Head of caudate nucleus (tissue), 42 donors: ENCODE data around the gene PAFAH1B1.
"Not testable (repeated sequence)": the region's sequence is repeated elsewhere in the genome, so short reads cannot be mapped to it uniquely, and the experiment has no call there.

Experiments
- DNase-seq, 42 donors: peaks; one replicate each; pipeline versions ENCODE4 v3.0.0 to v3.0.0-alpha.2; 2020 to 2021; ENCODE audit warnings: mixed read lengths in 7 of 42
- intact Hi-C: fragments of 100-400 bp; cut with DNase I; formaldehyde crosslinking; loops from one replicate; pipeline ENCODE4 v1.15.0; 2022

The PAFAH1B1 gene

DNA sequence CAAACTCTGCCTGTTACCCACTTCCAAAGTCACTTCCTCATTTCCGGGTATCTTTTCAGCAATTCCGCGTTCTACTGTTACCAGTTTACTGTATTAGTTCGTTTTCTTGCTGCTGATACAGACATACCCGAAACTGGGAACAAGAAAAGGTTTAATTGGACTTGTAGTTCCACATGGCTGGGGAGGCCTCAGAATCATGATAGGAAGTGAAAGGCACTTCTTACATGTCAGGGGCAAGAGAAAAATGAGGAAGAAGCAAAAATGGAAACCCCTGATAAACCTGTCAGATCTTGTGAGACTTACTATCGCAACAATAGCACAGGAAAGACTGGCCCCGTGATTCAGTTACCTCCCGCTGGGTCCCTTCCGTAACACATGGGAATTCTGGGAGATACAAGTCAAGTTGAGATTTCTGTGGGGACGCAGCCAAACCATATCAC is 30.9 kb downstream of the PAFAH1B1 start:
- intact Hi-C loops = no loop called here
- DNase-seq = peak in 1 of 42 donors; percentile 5

DNA sequence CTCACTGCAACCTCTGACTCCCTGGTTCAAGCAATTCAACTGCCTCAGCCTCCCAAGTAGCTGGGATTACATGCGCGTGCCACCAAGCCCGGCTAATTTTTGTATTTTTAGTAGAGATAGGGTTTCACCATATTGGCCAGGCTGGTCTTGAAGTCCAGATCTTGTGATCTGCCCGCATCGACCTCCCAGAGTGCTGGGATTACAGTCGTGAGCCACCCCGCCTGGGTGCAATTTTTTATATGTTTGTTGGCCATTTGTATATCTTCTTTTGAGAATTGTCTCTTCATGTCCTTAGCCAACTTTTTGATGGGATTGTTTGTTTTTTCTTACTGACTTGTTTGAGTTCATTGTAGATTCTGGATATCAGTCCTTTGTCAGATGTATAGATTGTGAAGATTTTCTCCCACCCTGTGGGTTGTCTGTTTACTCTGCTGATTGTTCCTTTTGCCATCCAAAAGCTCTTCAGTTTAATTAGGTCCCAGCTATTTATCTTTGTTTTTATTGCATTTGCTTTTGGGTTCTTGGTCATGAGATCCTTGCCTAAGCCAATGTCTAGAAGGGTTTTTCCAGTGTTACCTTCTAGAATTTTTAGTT is 33.3 kb downstream of the PAFAH1B1 start:
- DNase-seq, intact Hi-C loops: not testable (repeated sequence)

DNA sequence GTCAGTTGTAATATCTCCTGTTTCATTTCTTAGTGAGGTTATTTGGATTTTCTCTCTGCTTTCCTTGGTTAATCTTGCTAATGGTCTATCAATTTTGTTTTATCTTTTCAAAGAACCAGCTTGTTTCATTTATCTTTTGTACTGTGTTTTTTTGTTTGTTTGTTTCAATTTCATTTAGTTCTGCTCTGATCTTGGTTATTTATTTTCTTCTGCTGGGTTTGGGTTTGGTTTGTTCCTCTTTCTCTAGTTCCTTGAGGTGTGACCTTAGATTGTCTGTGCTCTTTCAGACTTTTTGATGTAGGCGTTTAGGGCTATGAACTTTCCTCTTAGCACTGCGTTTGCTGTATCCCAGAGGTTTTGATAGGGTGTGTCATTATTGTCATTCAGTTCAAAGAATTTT is 35.5 kb downstream of the PAFAH1B1 start:
- intact Hi-C loops, DNase-seq: not testable (repeated sequence)

DNA sequence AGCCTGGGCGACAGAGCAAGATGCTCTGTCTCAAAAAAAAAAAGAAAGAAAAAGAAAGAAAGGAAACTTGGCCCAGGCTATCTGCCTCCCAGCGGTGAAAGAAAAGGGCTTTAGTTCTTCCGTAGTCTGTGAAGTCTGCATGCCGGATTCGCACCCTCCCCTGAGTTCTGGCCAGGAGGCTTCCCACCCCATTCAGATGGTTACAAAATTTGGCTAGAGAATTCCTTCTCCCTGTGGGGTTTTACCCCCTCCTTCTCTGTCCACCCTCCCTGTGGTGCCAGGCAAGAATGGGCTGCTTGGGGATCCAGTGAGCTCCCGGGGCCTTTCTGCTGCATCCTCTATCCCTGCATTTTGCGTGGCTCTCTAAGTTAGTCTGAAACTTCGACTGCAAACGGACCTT is 37.8 kb downstream of the PAFAH1B1 start:
- intact Hi-C loops = no loop called here
- DNase-seq = peak in 4 of 42 donors; percentile 9 to 46 (median 20)

DNA sequence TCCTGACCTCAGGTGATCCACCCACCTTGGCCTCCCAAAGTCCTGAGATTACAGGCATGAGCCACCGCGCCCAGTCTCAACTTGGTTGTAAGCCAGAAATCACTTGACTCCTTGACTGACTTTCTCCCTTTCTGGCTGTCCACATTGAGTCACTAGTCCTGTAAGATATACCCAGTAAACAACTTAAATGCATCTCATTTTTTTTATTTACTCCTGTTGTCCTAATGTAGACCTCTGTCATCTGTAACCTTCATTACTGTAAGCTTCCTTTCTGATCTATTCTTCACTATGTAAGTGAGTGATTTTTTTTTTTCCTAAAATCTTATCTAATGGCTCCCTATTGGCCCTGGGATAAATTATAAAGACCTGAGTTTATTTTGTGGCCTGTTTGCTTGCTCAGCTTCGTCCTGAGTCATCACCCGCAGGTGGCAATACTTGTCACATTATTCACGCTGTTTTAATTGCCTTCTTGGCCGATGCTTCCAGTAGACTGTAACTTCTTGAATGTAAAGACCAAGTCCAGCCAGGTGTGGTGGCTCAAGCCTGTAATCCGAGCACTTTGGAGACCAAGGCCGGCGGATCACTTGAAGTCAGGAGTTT is 41.0 kb downstream of the PAFAH1B1 start:
- DNase-seq = no peak
- intact Hi-C loops = no loop called here

DNA sequence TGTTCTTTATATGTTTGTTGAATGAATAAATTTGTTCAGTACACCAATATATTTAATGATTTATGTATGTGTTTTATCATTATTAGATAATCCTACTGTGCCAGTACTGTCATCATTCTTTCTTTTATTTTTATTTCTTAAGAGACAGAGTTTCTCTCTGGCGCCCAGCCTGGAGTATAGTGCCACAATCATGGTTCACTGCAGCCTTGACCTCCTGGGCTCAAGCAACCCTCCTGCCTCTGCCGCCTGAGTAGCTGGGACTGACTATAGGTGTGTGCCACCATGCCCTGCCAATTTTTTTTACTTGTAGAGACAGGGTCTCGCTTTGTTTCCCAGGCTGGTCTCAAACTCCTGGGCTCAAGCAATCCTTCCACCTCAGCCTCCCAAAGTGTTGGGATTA is 41.8 kb downstream of the PAFAH1B1 start:
- DNase-seq = no peak

DNA sequence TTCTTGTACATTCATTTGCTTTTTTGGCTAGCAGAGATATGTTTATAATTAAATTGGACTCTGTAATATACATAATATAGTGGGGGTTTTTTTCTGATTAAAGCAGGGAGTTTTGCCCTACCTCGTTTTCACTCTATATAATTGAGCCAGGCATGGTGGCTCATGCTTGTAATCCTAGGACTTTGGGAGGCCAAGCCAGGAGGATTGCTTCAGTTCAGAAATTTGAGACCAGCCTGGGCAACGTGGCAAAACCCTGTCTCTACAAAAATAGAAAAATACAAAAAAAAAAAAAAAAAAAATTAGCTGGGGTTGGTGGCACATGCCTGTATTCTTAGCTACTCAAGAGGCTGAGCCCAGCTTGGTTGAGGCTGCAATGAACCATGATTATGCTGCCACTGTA is 42.2 kb downstream of the PAFAH1B1 start:
- intact Hi-C loops = no loop called here

More for the DNA sequence above, 41.8 kb downstream of the PAFAH1B1 start:
- intact Hi-C loops = no loop called here

DNA sequence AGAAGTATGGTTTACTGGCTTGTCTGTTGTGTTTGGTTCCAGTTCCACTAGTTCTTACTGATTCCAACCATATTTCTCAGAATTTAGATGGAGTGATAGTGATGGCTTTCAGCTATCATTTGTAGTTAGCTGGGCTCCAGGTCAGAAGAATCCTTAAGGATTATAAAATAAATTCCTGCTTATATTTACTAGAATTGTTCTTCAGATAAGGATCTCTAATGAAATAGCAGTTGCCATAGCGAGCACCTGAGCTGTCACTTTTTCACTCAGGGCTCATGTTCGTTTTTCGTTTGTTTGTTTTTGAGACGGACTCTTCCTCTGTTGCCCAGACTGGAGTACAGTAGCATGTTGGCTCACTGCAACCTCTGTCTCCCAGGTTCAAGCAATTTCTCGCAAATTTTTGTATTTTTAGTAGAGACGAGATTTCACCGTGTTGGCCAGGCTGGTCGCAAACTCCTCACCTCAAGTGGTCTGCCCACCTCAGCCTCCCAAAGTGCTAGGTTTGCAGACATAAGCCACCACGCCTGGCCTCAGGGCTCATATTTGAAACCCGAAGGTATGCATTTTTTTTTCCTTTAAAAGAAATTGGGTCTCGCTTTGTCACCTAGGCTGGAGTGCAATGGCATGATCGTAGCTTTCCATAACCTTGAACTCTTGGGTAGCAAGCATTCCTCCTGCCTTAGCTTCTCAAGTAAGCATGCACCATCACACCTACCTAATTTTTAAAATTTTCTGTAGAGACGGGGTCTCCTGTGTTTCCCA is 42.9 kb downstream of the PAFAH1B1 start:
- intact Hi-C loops = no loop called here
- no peak for DNase-seq

More for the DNA sequence above, 42.2 kb downstream of the PAFAH1B1 start:
- DNase-seq = no peak

DNA sequence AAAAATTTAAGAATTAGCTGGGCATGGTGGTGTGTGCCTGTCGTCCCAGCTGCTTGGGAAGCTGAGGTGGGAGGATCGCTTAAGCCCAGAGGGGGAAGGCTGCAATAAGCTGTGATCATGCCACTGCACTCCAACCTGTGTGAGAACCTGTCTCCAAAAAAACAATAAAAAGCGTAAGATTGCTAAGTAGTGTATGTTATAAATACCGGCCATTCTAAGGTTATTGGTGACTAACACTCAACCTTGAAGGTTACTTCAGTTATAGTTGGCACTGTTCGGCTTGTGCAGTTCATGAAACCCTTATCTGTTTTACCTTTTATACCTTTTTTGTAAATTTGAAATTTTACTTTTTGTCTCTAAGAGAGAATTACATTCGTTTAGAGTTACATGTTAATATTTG is 44.0 kb downstream of the PAFAH1B1 start:
- DNase-seq = no peak
- intact Hi-C loops = no loop called here

DNA sequence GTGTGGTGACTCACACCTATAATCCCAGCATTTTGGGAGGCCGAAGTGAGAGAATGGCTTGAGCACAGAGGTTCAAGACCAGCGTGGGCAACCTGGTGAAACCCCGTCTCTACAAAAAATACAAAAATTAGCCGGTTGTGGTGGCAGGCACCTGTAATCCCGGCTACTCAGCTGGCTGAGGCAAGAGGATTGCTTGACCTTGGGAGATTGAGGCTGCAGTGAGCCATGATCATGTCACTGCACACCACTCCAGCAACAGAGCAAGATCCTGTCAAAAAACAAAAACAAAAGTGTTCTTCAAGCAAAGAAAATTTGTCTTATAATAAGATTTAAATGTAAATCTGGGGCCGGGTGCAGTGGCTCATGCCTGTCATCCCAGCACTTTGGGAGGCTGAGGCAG is 51.5 kb downstream of the PAFAH1B1 start:
- DNase-seq = no peak

DNA sequence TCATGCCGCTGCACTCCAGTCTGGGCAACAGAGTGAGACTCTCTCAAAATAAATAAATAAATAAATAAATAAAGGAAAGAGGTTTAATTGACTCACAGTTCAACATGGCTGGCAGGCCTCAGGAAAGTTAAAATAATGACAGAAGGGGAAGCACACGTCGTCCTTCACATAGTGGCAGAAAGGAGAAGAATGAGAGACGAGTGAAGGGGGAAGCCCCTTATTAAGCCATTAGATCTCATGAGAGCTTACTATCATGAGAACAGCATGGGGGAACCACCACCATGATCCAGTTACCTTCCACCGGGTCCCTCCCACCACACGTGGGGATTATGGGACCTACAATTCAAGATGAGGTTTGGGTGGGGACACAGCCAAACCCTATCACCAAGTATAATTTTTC is 54.5 kb downstream of the PAFAH1B1 start:
- intact Hi-C loops = no loop called here
- DNase-seq = no peak

More for the DNA sequence above, 51.5 kb downstream of the PAFAH1B1 start:
- intact Hi-C loops = no loop called here

DNA sequence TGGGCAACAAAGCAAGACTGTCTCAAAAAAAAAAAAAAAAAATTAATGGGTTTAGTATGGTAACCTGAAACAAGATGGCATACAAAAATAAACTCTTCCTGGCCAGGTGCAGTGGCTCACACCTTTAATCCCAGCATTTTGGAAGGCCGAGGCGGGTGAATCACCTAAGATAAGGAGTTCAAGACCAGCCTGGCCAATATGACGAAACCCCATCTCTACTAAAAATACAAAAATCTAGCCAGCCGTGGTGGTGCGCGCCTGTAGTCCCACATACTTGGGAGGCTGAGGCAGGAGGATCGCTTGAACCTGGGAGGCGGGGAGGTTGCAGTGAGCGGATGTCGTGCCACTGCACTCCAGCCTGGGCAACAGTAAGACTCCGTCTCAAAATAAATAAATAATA is 55.7 kb downstream of the PAFAH1B1 start:
- intact Hi-C loops = no loop called here
- DNase-seq = no peak

DNA sequence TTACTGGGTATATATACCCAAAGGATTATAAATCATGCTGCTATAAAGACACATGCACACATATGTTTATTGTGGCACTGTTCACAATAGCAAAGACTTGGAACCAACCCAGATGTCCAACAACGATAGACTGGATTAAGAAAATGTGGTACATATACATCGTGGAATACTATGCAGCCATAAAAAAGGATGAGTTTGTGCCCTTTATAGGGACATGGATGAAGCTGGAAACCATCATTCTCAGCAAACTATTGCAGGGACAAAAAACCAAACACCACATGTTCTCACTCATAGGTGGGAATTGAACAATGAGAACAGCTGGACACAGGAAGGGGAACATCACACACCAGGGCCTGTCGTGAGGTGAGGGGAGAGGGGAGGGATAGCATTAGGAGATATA is 59.5 kb downstream of the PAFAH1B1 start:
- DNase-seq, intact Hi-C loops: not testable (repeated sequence)

DNA sequence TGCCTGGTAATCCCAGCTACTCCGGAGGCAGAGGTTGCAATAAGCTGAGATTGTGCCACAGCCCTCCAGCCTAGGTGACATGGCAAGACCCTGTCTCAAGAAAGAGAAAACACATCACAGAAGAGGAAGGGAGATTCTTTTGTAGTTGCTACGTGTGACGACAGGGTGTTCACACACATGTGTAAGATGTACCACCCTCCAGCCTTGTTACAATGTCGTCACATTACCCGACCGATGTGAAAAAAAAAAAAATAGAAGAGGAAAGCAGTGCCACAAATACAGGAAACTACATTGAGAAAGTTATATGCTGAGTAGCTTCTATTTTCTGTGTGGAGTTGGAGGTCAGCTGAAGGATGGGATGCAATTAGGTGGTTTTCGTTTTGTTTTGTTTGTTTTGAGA is 62.1 kb downstream of the PAFAH1B1 start:
- intact Hi-C loops = no loop called here

DNA sequence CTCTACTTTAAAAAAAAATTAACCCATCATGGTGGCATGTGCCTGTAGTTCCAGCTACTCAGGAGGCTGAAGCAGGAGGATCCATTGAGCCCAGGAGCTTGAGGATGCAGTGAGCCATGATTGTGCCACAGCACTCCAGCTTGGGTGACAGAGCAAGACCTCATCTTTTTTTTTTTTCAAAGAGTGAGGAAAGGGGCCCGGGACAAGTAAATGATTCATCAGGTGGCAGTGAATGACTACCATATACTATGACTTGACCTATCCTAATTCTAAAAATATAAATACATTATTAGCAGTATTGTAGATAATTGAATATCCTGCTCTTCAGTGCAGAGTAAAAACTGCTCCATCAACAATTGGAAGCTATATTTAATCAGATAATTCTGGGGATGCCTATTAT is 62.8 kb downstream of the PAFAH1B1 start:
- intact Hi-C loops = no loop called here
- DNase-seq = no peak

More for the DNA sequence above, 62.1 kb downstream of the PAFAH1B1 start:
- DNase-seq = no peak

DNA sequence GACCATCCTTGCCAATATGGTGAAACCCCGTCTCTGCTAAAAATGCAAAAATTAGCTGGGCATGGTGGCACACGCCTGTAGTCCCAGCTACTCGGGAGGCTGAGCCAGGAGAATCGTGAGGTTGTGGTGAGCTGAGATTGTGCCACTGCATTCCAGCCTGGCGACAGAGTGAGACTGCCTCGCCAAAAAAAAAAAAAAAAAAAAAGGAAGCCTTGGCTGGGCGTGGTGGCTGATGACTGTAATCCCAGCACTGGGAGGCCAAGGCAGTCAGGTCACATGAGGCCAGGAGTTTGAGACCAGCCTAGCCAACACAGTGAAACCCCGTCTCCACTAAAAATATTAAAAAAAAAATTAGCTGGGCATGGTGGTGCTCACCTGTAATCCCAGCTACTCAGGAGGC is 65.9 kb downstream of the PAFAH1B1 start:
- DNase-seq, intact Hi-C loops: not testable (repeated sequence)

DNA sequence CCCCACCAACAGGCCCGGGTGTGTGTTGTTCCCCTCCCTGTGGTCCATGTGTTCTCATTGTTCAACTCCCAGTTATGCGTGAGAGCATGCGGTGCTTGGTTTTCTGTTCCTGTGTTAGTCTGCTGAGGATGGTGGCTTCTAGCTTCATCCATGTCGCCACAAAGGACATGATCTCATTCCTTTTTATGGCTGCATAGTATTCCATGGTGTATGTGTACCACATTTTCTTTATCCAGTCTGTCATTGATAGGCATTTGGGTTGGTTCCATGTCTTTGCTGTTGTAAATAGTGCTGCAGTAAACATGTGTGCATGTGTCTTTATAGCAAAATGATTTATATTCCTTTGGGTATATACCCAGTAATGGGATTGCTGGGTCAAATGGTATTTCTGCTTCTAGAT is 67.0 kb downstream of the PAFAH1B1 start:
- intact Hi-C loops = not testable (repeated sequence)

DNA sequence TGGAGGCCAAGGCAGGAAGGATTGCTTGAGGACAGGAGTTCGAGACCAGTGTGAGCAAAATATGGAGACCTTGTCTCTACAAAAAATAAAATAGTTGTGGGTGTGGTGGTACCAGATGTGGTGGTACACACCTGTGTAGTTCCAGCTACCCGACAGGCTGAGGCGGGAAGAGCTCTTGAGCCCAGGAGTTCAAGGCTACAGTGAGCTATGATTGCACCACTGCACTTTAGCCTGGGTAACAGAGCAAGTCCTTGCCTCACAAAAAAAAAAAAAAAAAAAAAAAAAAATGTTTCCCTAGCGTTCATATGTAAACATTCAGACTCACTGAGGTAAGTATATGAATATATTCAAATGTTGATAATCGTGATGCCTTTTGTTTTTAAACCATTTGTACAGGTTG is 78.6 kb downstream of the PAFAH1B1 start:
- intact Hi-C loops = no loop called here
- no peak for DNase-seq

More for the DNA sequence above, 67.0 kb downstream of the PAFAH1B1 start:
- not testable (repeated sequence) for DNase-seq

DNA sequence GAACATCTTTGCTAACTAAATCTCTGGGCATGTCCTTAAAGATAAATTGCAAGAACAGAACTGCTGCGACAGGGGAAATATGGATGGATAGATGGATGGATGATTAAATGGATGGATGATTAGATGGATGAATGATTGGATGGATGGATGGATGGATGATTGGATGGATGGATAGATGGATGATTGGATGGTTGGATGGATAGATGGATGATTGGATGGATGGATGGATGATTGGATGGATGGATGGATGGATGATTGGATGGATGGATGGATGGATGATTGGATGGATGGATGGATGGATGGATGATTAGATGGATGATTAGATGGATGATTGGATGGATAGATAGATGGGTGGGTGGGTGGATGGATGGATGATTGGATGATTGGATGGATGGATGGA is 85.8 kb downstream of the PAFAH1B1 start:
- DNase-seq = not testable (repeated sequence)

DNA sequence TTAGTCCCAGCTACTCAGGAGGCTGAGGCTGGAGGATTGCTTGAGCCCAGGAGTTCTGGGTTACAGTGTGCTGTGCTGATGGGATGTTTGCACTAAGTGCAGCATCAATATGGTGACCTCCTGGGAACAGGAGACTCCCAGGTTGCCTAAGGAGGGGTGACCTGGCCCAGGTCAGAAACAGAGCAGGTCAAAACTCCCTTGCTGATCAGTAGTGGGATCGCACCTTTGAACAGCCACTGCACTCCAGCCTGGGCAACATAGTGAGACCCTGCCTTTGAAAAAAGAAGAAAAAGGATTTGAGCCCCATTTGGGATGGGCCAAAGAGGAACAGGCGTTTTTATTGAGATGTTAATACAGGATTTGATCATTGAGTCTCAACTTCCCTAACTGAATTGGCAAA is 87.5 kb downstream of the PAFAH1B1 start:
- intact Hi-C loops = no loop called here
- no peak for DNase-seq

More for the DNA sequence above, 85.8 kb downstream of the PAFAH1B1 start:
- intact Hi-C loops = not testable (repeated sequence)
